K562 treated with DMSO at 1 percent for 24 hours (cell line): Measurements from ENCODE around the gene NOL3. TPM values are rescaled to one million over a fixed set of nuclear protein-coding genes. Genes with fewer than 3 reads are reported as not detected.

ENCODE experiments used
- total RNA-seq: library from RNA; unstranded; fragments of 300-600 nt; gene quantifications from 2 replicates; pipeline ENCODE4 v1.2.3, GENCODE V29; 2022; ENCODE audit warnings: low read depth; ENCODE audit not compliant: insufficient read depth

Gene NOL3
- total RNA-seq = 23.2 and 28.7 TPM in 2 replicates

GRCh38 chr16:67170168-67170948, at the start of gene NOL3:
Gene NOL3 (plus strand): TSS chr16:67170538.

GRCh38 chr16:67150833-67151396, 19.4 kb upstream of the NOL3 start, which contains the start of gene B3GNT9:
Gene B3GNT9 (minus strand): TSS chr16:67150998. CDS start chr16:67150485, 513 bp downstream.

GRCh38 chr16:67164599-67165061, 5.7 kb upstream of the NOL3 start, which contains the start of gene HSF4:
Gene HSF4 (plus strand): TSS chr16:67164745. CDS start chr16:67164812, 67 bp downstream.

GRCh38 chr16:67183627-67184452, 13.5 kb downstream of the NOL3 start, which contains the start of gene MATCAP1:
Gene MATCAP1 (minus strand): TSS chr16:67183963. CDS start chr16:67180610, 3,353 bp downstream.

GRCh38 chr16:67190041-67190440, 19.7 kb downstream of the NOL3 start, which contains the start of gene EXOC3L1:
Gene EXOC3L1 (minus strand): TSS chr16:67190136. CDS start chr16:67189676, 460 bp downstream.

GRCh38 chr16:67191995-67192681, 21.8 kb downstream of the NOL3 start, which contains the start of gene E2F4:
Gene E2F4 (plus strand): TSS chr16:67192155. CDS start chr16:67192228, 73 bp downstream.

GRCh38 chr16:67199011-67199807, 28.9 kb downstream of the NOL3 start, which contains the start of gene ELMO3:
Gene ELMO3 (plus strand): TSS chr16:67199131. CDS start chr16:67199327, 196 bp downstream.

Other genes starting within 250 kb of the NOL3 start
- gene RRAD, start 245.0 kb upstream of the NOL3 start, total RNA-seq = 8.4 and 10.3 TPM in 2 replicates
- 267 and 312 TPM in 2 replicates for gene CIAO2B, start 236.1 kb upstream of the NOL3 start, total RNA-seq
- 28.3 and 28.7 TPM in 2 replicates for gene CES2, start 235.0 kb upstream of the NOL3 start, total RNA-seq
- 1.00 and 1.3 TPM in 2 replicates for gene CES3, start 209.3 kb upstream of the NOL3 start, total RNA-seq
- gene CES4A, start 181.9 kb upstream of the NOL3 start, total RNA-seq = not detected in 2 replicates
- gene CBFB, start 141.4 kb upstream of the NOL3 start, total RNA-seq = 74.8 and 77.4 TPM in 2 replicates
- gene PHAF1, start 60.6 kb upstream of the NOL3 start, total RNA-seq = 9.1 and 12.1 TPM in 2 replicates
- gene B3GNT9, start 19.5 kb upstream of the NOL3 start, total RNA-seq = 8.1 and 8.9 TPM in 2 replicates
- 65.4 and 73.5 TPM in 2 replicates for gene TRADD, start 10.6 kb upstream of the NOL3 start, total RNA-seq
- 20.0 and 26.4 TPM in 2 replicates for gene FBXL8, start 10.6 kb upstream of the NOL3 start, total RNA-seq
- 16.5 and 21.1 TPM in 2 replicates for gene HSF4, start 5.8 kb upstream of the NOL3 start, total RNA-seq
- 27.3 and 27.5 TPM in 2 replicates for gene MATCAP1, start 13.4 kb downstream of the NOL3 start, total RNA-seq
- 0.37 TPM in 1 of 2 replicates, not detected in the other for gene EXOC3L1, start 19.6 kb downstream of the NOL3 start, total RNA-seq
- 92.4 and 95.4 TPM in 2 replicates for gene E2F4, start 21.6 kb downstream of the NOL3 start, total RNA-seq
- gene ELMO3, start 28.6 kb downstream of the NOL3 start, total RNA-seq = 3.3 and 4.0 TPM in 2 replicates
- 64.1 and 69.2 TPM in 2 replicates for gene TMEM208, start 56.6 kb downstream of the NOL3 start, total RNA-seq
- gene FHOD1, start 76.9 kb downstream of the NOL3 start, total RNA-seq = 49.4 and 55.6 TPM in 2 replicates
- 2.0 and 2.4 TPM in 2 replicates for gene SLC9A5, start 78.4 kb downstream of the NOL3 start, total RNA-seq
- 22.7 and 31.6 TPM in 2 replicates for gene PLEKHG4, start 109.0 kb downstream of the NOL3 start, total RNA-seq
- gene KCTD19, start 156.2 kb downstream of the NOL3 start, total RNA-seq = 0.22 and 2.7 TPM in 2 replicates
- gene LRRC36, start 156.3 kb downstream of the NOL3 start, total RNA-seq = 0.15 TPM in 1 of 2 replicates, not detected in the other
- gene TPPP3, start 223.0 kb downstream of the NOL3 start, total RNA-seq = 0.61 TPM in 1 of 2 replicates, not detected in the other
- 0.24 and 0.64 TPM in 2 replicates for gene ZDHHC1, start 245.9 kb downstream of the NOL3 start, total RNA-seq